NCI-H446 treated with DMSO at 0.1 percent for 48 hours (cell line): ENCODE data around the gene PTPDC1.

ENCODE experiments used
- DNase-seq: peaks from one replicate; lab custom pipeline; 2025; lab: John Stamatoyannopoulos, UW

The PTPDC1 gene

GRCh38 chr9:94084314-94084713 is at the start of gene PTPDC1:
PTPDC1 (plus strand) TSS chr9:94084464; CDS start chr9:94084531, 67 bp downstream.
- no peak for DNase-seq

- no peak for DNase-seq
Observed at GRCh38 chr9:94034511-94034910, 49.8 kb upstream of the PTPDC1 start.

GRCh38 chr9:94039786-94040185 is 44.5 kb upstream of the PTPDC1 start:
- DNase-seq, result no peak

- DNase-seq, result no peak
Observed at GRCh38 chr9:94042516-94043360, 41.5 kb upstream of the PTPDC1 start.

- no peak for DNase-seq
Observed at GRCh38 chr9:94054716-94055115, 29.5 kb upstream of the PTPDC1 start.

GRCh38 chr9:94056442-94056974 is 27.8 kb upstream of the PTPDC1 start:
- DNase-seq, result no peak

- DNase-seq, result no peak
Observed at GRCh38 chr9:94057918-94058317, 26.3 kb upstream of the PTPDC1 start.

- no peak for DNase-seq
Observed at GRCh38 chr9:94061864-94062263, 22.4 kb upstream of the PTPDC1 start.

GRCh38 chr9:94065535-94065961 is 18.7 kb upstream of the PTPDC1 start:
- DNase-seq, result peak; percentile 29

GRCh38 chr9:94068257-94068656 is 16.0 kb upstream of the PTPDC1 start:
- no peak for DNase-seq

- no peak for DNase-seq
Observed at GRCh38 chr9:94076557-94076956, 7.7 kb upstream of the PTPDC1 start.

GRCh38 chr9:94078086-94078485 is 6.2 kb upstream of the PTPDC1 start:
- DNase-seq, result no peak

- DNase-seq, result no peak
Observed at GRCh38 chr9:94079236-94079635, 5.0 kb upstream of the PTPDC1 start.

- DNase-seq, result no peak
Observed at GRCh38 chr9:94080249-94080648, 4.0 kb upstream of the PTPDC1 start.

GRCh38 chr9:94081435-94081834 is 2.8 kb upstream of the PTPDC1 start:
- no peak for DNase-seq

- no peak for DNase-seq
Observed at GRCh38 chr9:94081864-94082463, 2.3 kb upstream of the PTPDC1 start.

GRCh38 chr9:94082553-94082952 is 1.7 kb upstream of the PTPDC1 start:
- no peak for DNase-seq

- DNase-seq, result no peak
Observed at GRCh38 chr9:94082956-94083355, 1.3 kb upstream of the PTPDC1 start.

- DNase-seq, result no peak
Observed at GRCh38 chr9:94083384-94083783, 880 bp upstream of the PTPDC1 start.

- no peak for DNase-seq
Observed at GRCh38 chr9:94085062-94085639, 887 bp downstream of the PTPDC1 start.

GRCh38 chr9:94086486-94087345 is 2.5 kb downstream of the PTPDC1 start:
- DNase-seq, result peak; percentile 43
